Cardiac muscle cell (in vitro differentiated cells and primary cell): ENCODE data around the gene MBTD1. TPM values are rescaled to one million over a fixed set of nuclear protein-coding genes. Genes with fewer than 3 reads are reported as not detected.

Source experiments
- DNase-seq, 2 donors: peaks; one replicate each; pipeline versions ENCODE4 v3.0.0 to v3.0.0-alpha.2; 2010 to 2017; ENCODE audit warnings: low read depth in 1 of 2, low spot score in 1 of 2
- H3K27ac ChIP-seq: fragments of 200-600 bp; sonication (generic); 2 replicates; pipeline ENCODE4 v1.5.1; 2016
- H3K27me3 ChIP-seq: fragments of 200-600 bp; sonication (generic); 2 replicates; pipeline ENCODE4 v1.6.0; 2016; ENCODE audit warnings: control low read depth
- H3K36me3 ChIP-seq: fragments of 200-600 bp; sonication (generic); 2 replicates; pipeline ENCODE4 v1.5.1; 2016; ENCODE audit warnings: control low read depth
- H3K4me1 ChIP-seq: fragments of 200-600 bp; sonication (generic); 2 replicates; pipeline ENCODE4 v1.8.1; 2017; ENCODE audit warnings: low read depth, mild to moderate bottlenecking, mixed run types
- H3K4me3 ChIP-seq: fragments of 200-600 bp; sonication (generic); 2 replicates; pipeline ENCODE4 v1.5.1; 2016; ENCODE audit warnings: mild to moderate bottlenecking
- H3K9me3 ChIP-seq: fragments of 200-600 bp; sonication (generic); 2 replicates; pipeline ENCODE4 v1.5.1; 2017; ENCODE audit warnings: low read depth, mild to moderate bottlenecking, control low read depth
- polyA plus RNA-seq: library from polyadenylated mRNA; unstranded; fragments of >200 nt; fragmentation: Nextera tagmentation; extraction: Ambion mirVana; gene quantifications from 2 replicates; pipeline ENCODE4 v1.2.1, GENCODE V29; 2016
- total RNA-seq: library from RNA; depleted of rRNA; stranded (reverse); fragments of >200 nt; gene quantifications from 2 replicates; pipeline ENCODE4 v1.2.3, GENCODE V29; 2016
- TF ChIP-seq, protein P1 (sequence below): IDR thresholded peaks from 2 replicates; pipeline ENCODE4 v1.5.1; 2012; ENCODE audit warnings: low read depth, mild to moderate bottlenecking, low read length

The MBTD1 gene
- total and polyA plus RNA-seq, 2 experiments from 2014 or later: 5.9 to 25.7 TPM

DNA sequence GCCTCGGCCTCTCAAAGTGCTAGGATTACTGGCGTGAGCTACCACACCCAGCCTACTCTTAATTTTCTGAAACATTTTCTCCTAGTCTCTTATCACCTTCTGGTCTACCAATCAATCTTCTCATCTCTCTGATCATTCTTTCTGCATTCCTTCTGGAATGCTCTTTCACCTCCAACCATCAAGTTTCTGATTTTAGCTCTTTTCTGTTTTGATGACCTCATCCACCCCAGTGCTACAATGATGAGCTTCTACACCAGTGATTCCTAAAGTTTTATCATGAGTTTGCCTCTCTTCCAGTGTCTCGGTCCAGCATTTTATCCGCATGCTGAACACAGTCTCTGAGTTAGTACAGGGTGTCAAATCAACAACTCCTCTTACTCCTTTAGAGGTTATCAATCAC, 62.1 kb downstream of the MBTD1 start:
- Histone ChIP-seq H3K27ac (no peak overlapping the region), H3K9me3 (no peaks in the 10 kb centered on the region), H3K4me1 (no peaks in the 10 kb centered on the region), H3K4me3 (no peak overlapping the region), H3K27me3 (no peaks in the 10 kb centered on the region), H3K36me3 (peaks cover 59% of the 10 kb centered on the region)
- TF ChIP-seq, protein P1, sequence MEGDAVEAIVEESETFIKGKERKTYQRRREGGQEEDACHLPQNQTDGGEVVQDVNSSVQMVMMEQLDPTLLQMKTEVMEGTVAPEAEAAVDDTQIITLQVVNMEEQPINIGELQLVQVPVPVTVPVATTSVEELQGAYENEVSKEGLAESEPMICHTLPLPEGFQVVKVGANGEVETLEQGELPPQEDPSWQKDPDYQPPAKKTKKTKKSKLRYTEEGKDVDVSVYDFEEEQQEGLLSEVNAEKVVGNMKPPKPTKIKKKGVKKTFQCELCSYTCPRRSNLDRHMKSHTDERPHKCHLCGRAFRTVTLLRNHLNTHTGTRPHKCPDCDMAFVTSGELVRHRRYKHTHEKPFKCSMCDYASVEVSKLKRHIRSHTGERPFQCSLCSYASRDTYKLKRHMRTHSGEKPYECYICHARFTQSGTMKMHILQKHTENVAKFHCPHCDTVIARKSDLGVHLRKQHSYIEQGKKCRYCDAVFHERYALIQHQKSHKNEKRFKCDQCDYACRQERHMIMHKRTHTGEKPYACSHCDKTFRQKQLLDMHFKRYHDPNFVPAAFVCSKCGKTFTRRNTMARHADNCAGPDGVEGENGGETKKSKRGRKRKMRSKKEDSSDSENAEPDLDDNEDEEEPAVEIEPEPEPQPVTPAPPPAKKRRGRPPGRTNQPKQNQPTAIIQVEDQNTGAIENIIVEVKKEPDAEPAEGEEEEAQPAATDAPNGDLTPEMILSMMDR: no peak
- DNase-seq: no peak

DNA sequence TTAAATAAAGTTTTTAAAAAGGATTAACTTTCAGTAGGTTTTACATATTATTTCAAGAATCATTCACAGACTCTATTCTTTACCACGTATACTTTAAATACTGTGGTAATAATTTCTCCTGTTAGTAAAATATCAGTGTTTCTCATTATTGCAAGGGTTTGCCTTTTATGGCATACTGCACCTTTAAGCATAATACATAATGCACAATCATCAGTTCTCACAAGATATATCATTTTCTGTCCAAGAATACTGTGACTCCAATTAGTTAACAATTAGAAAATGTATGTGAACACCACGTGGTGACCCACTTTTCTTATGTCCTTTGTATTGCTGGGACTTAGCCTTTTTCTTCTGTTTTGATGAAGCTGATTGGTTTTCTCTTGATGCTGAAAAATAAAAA, 68.0 kb downstream of the MBTD1 start:
- no peak for DNase-seq
- Histone ChIP-seq H3K9me3 (no peaks in the 10 kb centered on the region), H3K4me1 (no peaks in the 10 kb centered on the region), H3K4me3 (no peak overlapping the region), H3K27ac (no peak overlapping the region), H3K27me3 (no peaks in the 10 kb centered on the region), H3K36me3 (peaks cover 60% of the 10 kb centered on the region)
- TF ChIP-seq, protein P1: no peak

DNA sequence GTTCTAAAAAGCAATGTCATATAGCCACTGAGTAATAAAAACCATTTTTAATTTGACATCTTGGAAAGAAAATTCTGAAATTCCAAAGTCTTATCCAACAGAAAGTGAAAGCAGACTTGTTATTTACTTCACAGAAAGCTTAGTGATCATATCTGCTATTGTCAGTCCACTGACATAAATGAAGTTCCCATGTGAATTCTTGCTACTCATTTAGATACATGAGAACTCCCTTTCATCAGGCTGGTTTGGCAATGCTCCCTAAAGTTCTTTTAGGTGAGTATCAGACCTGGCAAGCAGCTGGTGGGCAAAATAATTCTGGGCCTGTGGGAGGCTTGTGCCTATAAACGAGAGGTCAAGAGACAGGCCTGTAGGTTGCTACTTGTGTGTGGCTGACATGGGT, 70.2 kb downstream of the MBTD1 start:
- H3K9me3 ChIP-seq: no peaks in the 10 kb centered on the region
- H3K36me3 ChIP-seq: peaks cover 59% of the 10 kb centered on the region
- no peak overlapping the region for H3K4me3 ChIP-seq
- H3K27me3 ChIP-seq: no peaks in the 10 kb centered on the region
- TF ChIP-seq, protein P1: no peak
- DNase-seq: no peak
- H3K27ac ChIP-seq: no peak overlapping the region
- H3K4me1 ChIP-seq: no peaks in the 10 kb centered on the region

DNA sequence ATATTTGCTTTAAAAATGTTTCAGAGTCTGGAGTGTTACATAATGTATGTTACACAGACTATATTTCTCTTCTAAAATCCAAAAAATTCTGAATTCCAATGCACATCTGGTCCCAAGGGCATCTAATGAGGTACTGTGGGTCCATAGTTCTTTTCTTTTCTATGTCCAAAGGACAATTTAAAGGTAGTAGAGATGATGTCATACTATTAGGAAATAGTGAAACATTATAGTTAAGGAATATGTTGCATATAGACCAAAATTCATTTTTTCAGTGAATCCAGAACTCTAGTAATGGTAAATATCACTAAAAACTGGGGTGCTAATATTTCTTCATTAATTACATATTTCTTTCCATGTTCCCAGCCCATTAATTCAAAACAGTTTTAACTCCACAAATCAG, 70.7 kb downstream of the MBTD1 start:
- Histone ChIP-seq H3K9me3 (no peaks in the 10 kb centered on the region), H3K27ac (no peak overlapping the region), H3K4me3 (no peak overlapping the region), H3K27me3 (no peaks in the 10 kb centered on the region), H3K36me3 (peaks cover 63% of the 10 kb centered on the region), H3K4me1 (no peaks in the 10 kb centered on the region)
- TF ChIP-seq, protein P1: no peak
- no peak for DNase-seq

DNA sequence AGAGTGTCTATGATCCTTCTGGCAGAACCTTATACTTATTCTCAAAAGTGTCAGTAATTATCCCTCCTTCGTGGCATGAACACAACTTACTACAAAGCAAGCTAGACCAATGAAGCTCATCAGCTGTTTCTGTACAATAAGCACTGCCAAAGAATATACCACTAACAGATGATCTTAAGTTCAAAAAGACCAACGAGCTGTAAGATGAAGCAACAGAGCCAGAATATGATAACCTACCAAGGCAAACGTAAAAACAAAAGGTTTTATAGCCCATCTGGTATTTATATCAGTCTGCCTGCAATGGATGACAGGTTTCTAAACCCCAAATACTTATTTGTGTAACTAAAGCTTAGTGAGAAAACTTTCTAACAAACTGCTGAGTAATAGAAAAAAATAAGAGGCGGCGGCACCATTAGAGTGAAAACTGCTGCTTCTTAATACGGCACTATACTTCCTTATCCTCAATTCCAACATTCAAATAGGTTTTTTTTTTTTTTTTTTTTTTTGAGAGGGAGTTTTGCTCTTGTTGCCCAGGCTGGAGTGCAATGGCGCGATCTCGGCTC, 71.5 kb downstream of the MBTD1 start:
- no peaks in the 10 kb centered on the region for H3K9me3 ChIP-seq
- no peaks in the 10 kb centered on the region for H3K4me1 ChIP-seq
- TF ChIP-seq, protein P1: no peak
- DNase-seq: no peak
- H3K27me3 ChIP-seq: no peaks in the 10 kb centered on the region
- no peak overlapping the region for H3K27ac ChIP-seq
- no peak overlapping the region for H3K4me3 ChIP-seq
- H3K36me3 ChIP-seq: peaks cover 62% of the 10 kb centered on the region
